ENCODE results near the gene TMEM221. TPM values are rescaled to one million over a fixed set of nuclear protein-coding genes. Genes with fewer than 3 reads are reported as not detected.

The TMEM221 gene
- total RNA-seq, 6 experiments from 2014 or later: 0.12 to 0.19 (median 0.16) TPM; not detected in 3

- DNase-seq (no peak), ATAC-seq (no peak)
- Histone ChIP-seq H3K27ac (no peak overlapping the region), H3K9me3 (no peaks in the 10 kb centered on the region), H3K4me1 (no peaks in the 10 kb centered on the region), H3K36me3 (no peaks in the 10 kb centered on the region), H3K4me3 (no peak overlapping the region), H3K27me3 (peaks cover 0 to 15% of the 10 kb centered on the region in 2 donors)
- 21% methylated on average over 5 of the region's 6 CpGs for WGBS (ENCODE audit: insufficient coverage, low coverage, low lambda C conversion rate, missing lambda C conversion rate)
- TF ChIP-seq POLR2A (IDR thresholded peaks at IDR 0.05): no peak
- no peak for TF ChIP-seq CTCF (IDR thresholded peaks at IDR 0.05)
- intact Hi-C loops (cut with DNase I): loop anchor here (10.0 kb wide), 2 partner anchors 63 to 113 kb away; partner anchors contain the start of gene CCDC194 (in 1 of the 2)
Measured at GRCh38 chr19:17457616-17458015, 9.1 kb upstream of the TMEM221 start.

GRCh38 chr19:17456127-17456526, 7.7 kb upstream of the TMEM221 start:
- DNase-seq: no peak
- no peaks in the 10 kb centered on the region for H3K36me3 ChIP-seq
- WGBS (ENCODE audit: insufficient coverage, low coverage, low lambda C conversion rate, missing lambda C conversion rate): 54% methylated on average over 10 of the region's 11 CpGs
- H3K4me3 ChIP-seq: no peak overlapping the region
- H3K9me3 ChIP-seq: no peaks in the 10 kb centered on the region
- H3K4me1 ChIP-seq: no peaks in the 10 kb centered on the region
- H3K27ac ChIP-seq: no peak overlapping the region
- intact Hi-C loops (cut with DNase I): loop anchor here (10.0 kb wide), 2 partner anchors 61 to 111 kb away; partner anchors contain the start of gene CCDC194 (in 1 of the 2)
- ATAC-seq: no peak
- peaks cover 0 to 15% of the 10 kb centered on the region in 2 donors for H3K27me3 ChIP-seq
- TF ChIP-seq POLR2A (IDR thresholded peaks at IDR 0.05) (no peak), CTCF (IDR thresholded peaks at IDR 0.05) (no peak)

- whole genome bisulfite sequencing (ENCODE audit: insufficient coverage, low coverage, low lambda C conversion rate, missing lambda C conversion rate): 13% methylated on average over 25 of the region's 58 CpGs
Measured at GRCh38 chr19:17455308-17456123, 7.0 kb upstream of the TMEM221 start.

GRCh38 chr19:17454576-17455071, 6.2 kb upstream of the TMEM221 start:
- no peak for DNase-seq

More at GRCh38 chr19:17455308-17456123, 7.0 kb upstream of the TMEM221 start:
- H3K4me1 ChIP-seq: no peaks in the 10 kb centered on the region
- no peak overlapping the region for H3K27ac ChIP-seq
- peak in 1 of 4 donors; percentile 11 for ATAC-seq
- H3K36me3 ChIP-seq: no peaks in the 10 kb centered on the region
- no peaks in the 10 kb centered on the region for H3K9me3 ChIP-seq
- intact Hi-C loops (cut with DNase I): loop anchor here (10.0 kb wide), 2 partner anchors 61 to 111 kb away; partner anchors contain the start of gene CCDC194 (in 1 of the 2)
- peaks cover 0 to 15% of the 10 kb centered on the region in 2 donors for H3K27me3 ChIP-seq
- no peak for DNase-seq
- H3K4me3 ChIP-seq: no peak overlapping the region
- TF ChIP-seq POLR2A (IDR thresholded peaks at IDR 0.05): no peak
- no peak for TF ChIP-seq CTCF (IDR thresholded peaks at IDR 0.05)

More at GRCh38 chr19:17454576-17455071, 6.2 kb upstream of the TMEM221 start:
- H3K36me3 ChIP-seq: no peaks in the 10 kb centered on the region
- no peak overlapping the region for H3K4me3 ChIP-seq
- no peak for TF ChIP-seq CTCF (IDR thresholded peaks at IDR 0.05)
- no peak for TF ChIP-seq POLR2A (IDR thresholded peaks at IDR 0.05)
- H3K27ac ChIP-seq: no peak overlapping the region
- ATAC-seq: peak in 1 of 4 donors; percentile 10
- WGBS (ENCODE audit: insufficient coverage, low coverage, low lambda C conversion rate, missing lambda C conversion rate): 10% methylated on average over 12 of the region's 13 CpGs
- no peaks in the 10 kb centered on the region for H3K9me3 ChIP-seq
- intact Hi-C loops (cut with DNase I): loop anchor here (10.0 kb wide), 2 partner anchors 60 to 110 kb away; partner anchors contain the start of gene CCDC194 (in 1 of the 2)
- no peaks in the 10 kb centered on the region for H3K4me1 ChIP-seq
- peaks cover 0 to 15% of the 10 kb centered on the region in 2 donors for H3K27me3 ChIP-seq

Data from right lobe of liver (tissue), 6 donors.